Panc1 (cell line): ENCODE data around the gene ENTPD2. TPM values are rescaled to one million over a fixed set of nuclear protein-coding genes. Genes with fewer than 3 reads are reported as not detected.

Experiments
- ATAC-seq: fragments of 200-7000 bp; cut with Tn5 transposase; 2 replicates; pipeline ENCODE4 v1.9.1; 2020; ENCODE audit warnings: mild to moderate bottlenecking, moderate library complexity
- BruUV-seq: library from RNA; stranded (reverse); fragments of 400-500 nt; replicated peaks from 2 replicates; lab custom pipeline; 2021; lab: Mats Ljungman, UMichigan
- CTCF ChIA-PET: fragments of 300-600 bp; sonication (Branson Sonifier 250); formaldehyde crosslinking; loops from one replicate; lab custom pipeline; 2022; ENCODE audit warnings: antibody characterized with exemption; lab: Charles Lee
- POLR2A ChIA-PET: fragments of 300-600 bp; sonication (Branson Sonifier 250); formaldehyde crosslinking; loops from one replicate; lab custom pipeline; 2022; ENCODE audit warnings: antibody characterized with exemption; lab: Charles Lee
- DNase-seq: peaks from one replicate; pipeline ENCODE4 v3.0.0-alpha.2; 2010; ENCODE audit warnings: low read depth, low spot score
- H3K27ac ChIP-seq: 2 replicates; pipeline ENCODE4 v1.5.1; 2011; ENCODE audit warnings: mild to moderate bottlenecking, low read length, inconsistent platforms
- H3K27me3 ChIP-seq: fragments of 200-500 bp; sonication (Bioruptor generic); 2 replicates; pipeline ENCODE4 v1.6.0; 2014; ENCODE audit warnings: low read length, inconsistent platforms; ENCODE audit not compliant: control insufficient read depth, insufficient read depth
- H3K36me3 ChIP-seq: fragments of 200-500 bp; sonication (Bioruptor generic); 2 replicates; pipeline ENCODE4 v1.5.1; 2014; ENCODE audit warnings: inconsistent platforms, mild to moderate bottlenecking, low read length, moderate library complexity; ENCODE audit not compliant: control insufficient read depth, insufficient read depth
- H3K4me1 ChIP-seq: 2 replicates; pipeline ENCODE4 v1.5.1; 2011; ENCODE audit warnings: inconsistent platforms, mild to moderate bottlenecking, low read length, moderate library complexity; ENCODE audit not compliant: control insufficient read depth, insufficient read depth
- H3K4me3 ChIP-seq, 2 experiments: 2 replicates each; pipeline ENCODE4 v1.5.1; 2011 to 2012; ENCODE audit warnings: low read depth in 2 of 2, low read length in 2 of 2, mild to moderate bottlenecking in 2 of 2, inconsistent platforms in 1 of 2, moderate library complexity in 1 of 2
- H3K9me3 ChIP-seq: fragments of 200-500 bp; sonication (Bioruptor generic); 2 replicates; pipeline ENCODE4 v1.5.1; 2014; ENCODE audit warnings: low read depth, mild to moderate bottlenecking, inconsistent platforms, low read length, moderate library complexity; ENCODE audit not compliant: control insufficient read depth, insufficient read depth
- POLR2AphosphoS5 ChIP-seq: IDR thresholded peaks from 2 replicates; pipeline ENCODE4 v1.6.1; 2012; ENCODE audit warnings: mild to moderate bottlenecking, low read depth, low read length, moderate library complexity
- SIN3A ChIP-seq: IDR thresholded peaks from 2 replicates; pipeline ENCODE4 v1.6.1; 2012; ENCODE audit warnings: low read depth, mild to moderate bottlenecking, low read length, moderate library complexity, borderline replicate concordance; ENCODE audit not compliant: insufficient read depth
- TCF7L2 ChIP-seq: IDR thresholded peaks from 2 replicates; pipeline ENCODE4 v1.6.1; 2011; ENCODE audit warnings: mild to moderate bottlenecking, low read depth, low read length, inconsistent platforms
- in situ Hi-C: cut with HindIII; loops from 2 replicates; pipeline ENCODE4 v1.10.0; 2016; ENCODE audit warnings: low sequenced_read_pairs, low pct_unique_long_range_greater_than_20kb
- intact Hi-C: fragments of 100-400 bp; cut with micrococcal nuclease; formaldehyde crosslinking; loops from one replicate; pipeline ENCODE4 v1.10.0; 2022; ENCODE audit not compliant: unreplicated experiment
- total RNA-seq: library from RNA; stranded (reverse); gene quantifications from one replicate; pipeline ENCODE4 v1.2.1, GENCODE V29; 2021; ENCODE audit not compliant: unreplicated experiment
- TF ChIP-seq, protein P1 (sequence below): fragments of 450-650 bp; IDR thresholded peaks from 2 replicates; pipeline ENCODE4 v1.5.1; 2017; ENCODE audit warnings: mild to moderate bottlenecking
- TF ChIP-seq, protein P2 (sequence below), 2 experiments: IDR thresholded peaks; 2 replicates each; pipeline ENCODE4 v1.6.1; 2011 to 2012; ENCODE audit warnings: low read depth in 2 of 2, control low read depth in 1 of 2, low read length in 1 of 2, mild to moderate bottlenecking in 1 of 2, moderate library complexity in 1 of 2; ENCODE audit not compliant: insufficient read depth in 1 of 2

The ENTPD2 gene
- total RNA-seq, 1 experiment from 2014 or later, result 2.8 TPM

DNA sequence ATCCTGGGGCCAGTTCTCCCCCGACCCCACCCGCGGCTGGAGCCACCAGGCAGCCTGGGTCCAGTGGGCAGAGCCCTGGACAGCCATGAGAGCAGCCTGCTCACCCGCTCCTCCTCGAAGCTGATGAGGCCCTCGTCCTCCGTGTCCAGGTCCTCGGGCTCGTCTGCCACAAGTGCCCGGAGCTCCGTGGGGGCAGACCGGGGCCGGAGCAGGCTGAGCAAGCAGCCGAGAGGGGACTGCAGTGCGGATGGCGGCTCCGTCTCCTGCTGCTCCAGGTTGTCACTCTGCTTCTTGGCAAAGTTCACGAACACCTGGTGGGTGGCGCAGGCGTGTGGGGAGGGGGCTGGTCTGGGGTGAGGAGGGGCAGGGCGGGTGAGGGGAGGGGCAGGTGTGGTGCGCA lies 45.5 kb downstream of the ENTPD2 start:
- TF ChIP-seq, protein P1, sequence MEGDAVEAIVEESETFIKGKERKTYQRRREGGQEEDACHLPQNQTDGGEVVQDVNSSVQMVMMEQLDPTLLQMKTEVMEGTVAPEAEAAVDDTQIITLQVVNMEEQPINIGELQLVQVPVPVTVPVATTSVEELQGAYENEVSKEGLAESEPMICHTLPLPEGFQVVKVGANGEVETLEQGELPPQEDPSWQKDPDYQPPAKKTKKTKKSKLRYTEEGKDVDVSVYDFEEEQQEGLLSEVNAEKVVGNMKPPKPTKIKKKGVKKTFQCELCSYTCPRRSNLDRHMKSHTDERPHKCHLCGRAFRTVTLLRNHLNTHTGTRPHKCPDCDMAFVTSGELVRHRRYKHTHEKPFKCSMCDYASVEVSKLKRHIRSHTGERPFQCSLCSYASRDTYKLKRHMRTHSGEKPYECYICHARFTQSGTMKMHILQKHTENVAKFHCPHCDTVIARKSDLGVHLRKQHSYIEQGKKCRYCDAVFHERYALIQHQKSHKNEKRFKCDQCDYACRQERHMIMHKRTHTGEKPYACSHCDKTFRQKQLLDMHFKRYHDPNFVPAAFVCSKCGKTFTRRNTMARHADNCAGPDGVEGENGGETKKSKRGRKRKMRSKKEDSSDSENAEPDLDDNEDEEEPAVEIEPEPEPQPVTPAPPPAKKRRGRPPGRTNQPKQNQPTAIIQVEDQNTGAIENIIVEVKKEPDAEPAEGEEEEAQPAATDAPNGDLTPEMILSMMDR, result no peak
- TF ChIP-seq, protein P2, sequence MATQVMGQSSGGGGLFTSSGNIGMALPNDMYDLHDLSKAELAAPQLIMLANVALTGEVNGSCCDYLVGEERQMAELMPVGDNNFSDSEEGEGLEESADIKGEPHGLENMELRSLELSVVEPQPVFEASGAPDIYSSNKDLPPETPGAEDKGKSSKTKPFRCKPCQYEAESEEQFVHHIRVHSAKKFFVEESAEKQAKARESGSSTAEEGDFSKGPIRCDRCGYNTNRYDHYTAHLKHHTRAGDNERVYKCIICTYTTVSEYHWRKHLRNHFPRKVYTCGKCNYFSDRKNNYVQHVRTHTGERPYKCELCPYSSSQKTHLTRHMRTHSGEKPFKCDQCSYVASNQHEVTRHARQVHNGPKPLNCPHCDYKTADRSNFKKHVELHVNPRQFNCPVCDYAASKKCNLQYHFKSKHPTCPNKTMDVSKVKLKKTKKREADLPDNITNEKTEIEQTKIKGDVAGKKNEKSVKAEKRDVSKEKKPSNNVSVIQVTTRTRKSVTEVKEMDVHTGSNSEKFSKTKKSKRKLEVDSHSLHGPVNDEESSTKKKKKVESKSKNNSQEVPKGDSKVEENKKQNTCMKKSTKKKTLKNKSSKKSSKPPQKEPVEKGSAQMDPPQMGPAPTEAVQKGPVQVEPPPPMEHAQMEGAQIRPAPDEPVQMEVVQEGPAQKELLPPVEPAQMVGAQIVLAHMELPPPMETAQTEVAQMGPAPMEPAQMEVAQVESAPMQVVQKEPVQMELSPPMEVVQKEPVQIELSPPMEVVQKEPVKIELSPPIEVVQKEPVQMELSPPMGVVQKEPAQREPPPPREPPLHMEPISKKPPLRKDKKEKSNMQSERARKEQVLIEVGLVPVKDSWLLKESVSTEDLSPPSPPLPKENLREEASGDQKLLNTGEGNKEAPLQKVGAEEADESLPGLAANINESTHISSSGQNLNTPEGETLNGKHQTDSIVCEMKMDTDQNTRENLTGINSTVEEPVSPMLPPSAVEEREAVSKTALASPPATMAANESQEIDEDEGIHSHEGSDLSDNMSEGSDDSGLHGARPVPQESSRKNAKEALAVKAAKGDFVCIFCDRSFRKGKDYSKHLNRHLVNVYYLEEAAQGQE (IDR thresholded peaks at IDR 0.05; ENCODE audit: insufficient read depth in 1 of 2, low read depth in 2 of 2, low read length in 1 of 2), result no peak
- TF ChIP-seq SIN3A (no peak), POLR2AphosphoS5 (no peak), TCF7L2 (no peak)
- ATAC-seq, result no peak
- no peak overlapping the region for H3K4me3 ChIP-seq
- H3K36me3 ChIP-seq, result no peaks in the 10 kb centered on the region
- intact Hi-C loops (no loop called here), in situ Hi-C loops (no loop called here)
- no TSS peak for BruUV-seq
- POLR2A ChIA-PET, result no interaction called here
- CTCF ChIA-PET, result no interaction called here
- no peak for DNase-seq
- H3K4me1 ChIP-seq, result no peaks in the 10 kb centered on the region
- no peaks in the 10 kb centered on the region for H3K9me3 ChIP-seq
- H3K27ac ChIP-seq, result no peak overlapping the region
- H3K27me3 ChIP-seq, result no peaks in the 10 kb centered on the region

DNA sequence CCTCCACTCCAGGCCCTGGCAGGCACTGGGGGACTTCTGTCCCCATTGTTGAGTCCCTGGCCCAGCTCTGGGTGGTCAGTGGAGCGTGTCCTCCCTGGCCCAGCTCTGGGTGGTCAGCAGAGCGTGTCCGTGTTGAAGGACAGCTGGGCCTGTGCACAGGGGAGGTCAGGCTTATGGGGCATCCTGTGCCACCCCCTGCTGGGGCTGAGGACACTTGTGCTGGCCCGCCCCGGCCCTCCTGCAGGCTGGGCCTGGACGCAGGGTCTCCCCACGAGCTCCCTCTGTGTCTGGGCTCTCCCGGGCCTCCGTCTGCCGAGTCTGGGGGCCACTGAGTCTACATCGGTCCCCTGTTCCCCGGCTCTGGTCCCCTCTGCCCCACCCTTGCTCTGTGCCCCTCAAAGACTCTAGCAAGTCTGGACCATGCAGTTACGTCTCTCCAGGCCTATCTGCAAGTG lies 46.0 kb downstream of the ENTPD2 start:
- TF ChIP-seq SIN3A, result no peak
- TF ChIP-seq, protein P1, result no peak
- TF ChIP-seq TCF7L2, result no peak
- TF ChIP-seq, protein P2 (IDR thresholded peaks at IDR 0.05; ENCODE audit: insufficient read depth in 1 of 2, low read depth in 2 of 2, low read length in 1 of 2), result no peak
- TF ChIP-seq POLR2AphosphoS5, result no peak
- ATAC-seq (peak; percentile 35; the same call in 1 of the 2 replicates), DNase-seq (no peak)
- ChIA-PET CTCF (no interaction called here), POLR2A (no interaction called here)
- Histone ChIP-seq H3K4me3 (no peak overlapping the region), H3K27ac (no peak overlapping the region), H3K27me3 (no peaks in the 10 kb centered on the region), H3K9me3 (no peaks in the 10 kb centered on the region), H3K36me3 (no peaks in the 10 kb centered on the region), H3K4me1 (no peaks in the 10 kb centered on the region)
- no TSS peak for BruUV-seq
- intact Hi-C loops (no loop called here), in situ Hi-C loops (no loop called here)
